Fibroblast of skin of right biceps (primary cell): ENCODE results near the gene ZNF71.
A peak's percentile ranks its signal among the peaks of the same experiment; 100 is the strongest.

Source experiments
- DNase-seq: peaks from one replicate; pipeline ENCODE4 v3.0.0-alpha.2; 2013

ZNF71 gene

DNA sequence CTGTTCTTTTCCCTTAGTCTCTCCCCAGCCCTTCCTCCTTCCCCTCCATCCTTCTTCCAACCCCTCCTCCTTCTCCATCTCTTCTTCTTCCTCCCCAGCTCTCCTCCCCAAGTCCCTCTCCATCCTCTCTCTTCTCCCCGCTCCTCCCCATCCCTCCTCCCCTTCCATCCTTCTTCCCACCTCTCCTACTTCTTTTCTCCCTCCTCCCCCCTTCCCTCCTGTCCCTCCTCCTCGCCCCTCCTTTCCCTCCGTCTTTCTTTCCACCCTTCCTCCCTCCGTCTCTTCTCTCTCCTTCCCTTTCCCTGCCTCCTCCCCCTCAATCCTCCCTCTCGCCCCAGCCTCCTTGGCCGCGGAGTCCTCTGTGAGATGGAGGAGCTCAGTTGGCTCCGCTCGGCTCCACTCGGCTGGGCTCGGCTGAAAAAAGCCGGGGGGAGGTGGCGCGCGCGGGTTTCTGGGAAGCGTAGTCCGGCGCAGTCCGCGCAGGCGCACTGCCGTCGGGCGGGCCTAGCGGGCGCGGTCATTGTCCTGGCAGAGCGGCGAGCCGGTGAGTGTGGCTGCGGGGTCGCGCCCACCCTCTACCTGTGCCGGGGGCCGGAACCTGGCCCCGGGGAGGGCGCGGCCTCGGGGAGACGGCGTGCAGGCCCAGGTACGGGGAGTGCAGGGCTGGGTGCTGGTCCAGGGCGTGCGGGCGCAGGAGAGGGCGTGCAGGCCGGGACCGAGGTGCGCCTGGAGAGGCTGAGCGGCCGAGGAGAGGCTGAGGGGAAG lies at the start of gene ZNF71:
TSS of gene ZNF71 (plus strand) at position 520 of the 765 bp plus-strand sequence. CDS start 6,257 bp downstream, outside the sequence.
- DNase-seq, result peak; percentile 87

DNA sequence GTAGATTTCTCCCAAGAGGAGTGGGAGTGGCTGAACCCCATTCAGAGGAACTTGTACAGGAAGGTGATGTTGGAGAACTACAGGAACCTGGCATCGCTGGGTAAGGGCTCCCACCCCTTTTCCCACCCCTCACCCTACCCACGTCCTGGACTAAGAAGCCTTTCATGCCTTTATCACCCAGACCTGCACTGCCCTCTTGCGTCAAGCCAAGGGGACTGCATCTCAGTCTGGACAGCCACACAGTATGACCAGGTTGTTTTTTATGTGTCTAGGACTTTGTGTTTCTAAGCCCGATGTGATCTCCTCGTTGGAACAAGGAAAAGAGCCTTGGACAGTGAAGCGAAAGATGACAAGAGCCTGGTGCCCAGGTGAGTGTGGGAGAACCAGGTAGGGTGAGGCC lies 47.6 kb upstream of the ZNF71 start:
- DNase-seq, result no peak

GRCh38 chr19:56554272-56554869 lies 40.7 kb upstream of the ZNF71 start:
- DNase-seq, result no peak

DNA sequence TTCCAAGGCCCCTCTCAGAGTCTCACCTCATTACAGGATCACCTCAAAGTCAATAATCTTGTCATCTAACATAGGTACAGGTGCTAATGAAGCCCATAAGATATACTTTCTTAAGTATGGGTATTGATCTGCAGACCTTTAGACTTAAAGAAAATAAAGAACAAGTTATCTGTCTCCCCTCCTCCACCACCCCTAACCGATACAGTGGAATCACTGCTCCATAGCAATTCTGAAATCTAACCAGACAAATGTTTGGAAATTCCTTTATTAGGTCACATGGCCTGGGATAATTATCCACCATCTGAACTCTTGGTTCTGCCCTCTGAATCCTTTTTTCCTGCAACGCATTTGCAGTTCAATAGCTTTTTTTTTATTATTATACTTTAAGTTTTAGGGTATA lies 32.3 kb upstream of the ZNF71 start:
- DNase-seq, result no peak

- peak; percentile 37 for DNase-seq
These were observed 28.2 kb upstream of the ZNF71 start for GRCh38 chr19:56566904-56567273.

- DNase-seq, result peak; percentile 92
These were observed 27.6 kb upstream of the ZNF71 start, which contains the start of gene ZNF470 for GRCh38 chr19:56567274-56568120. ZNF470 (plus strand) TSS chr19:56567468; CDS start chr19:56570312, 2,844 bp downstream.

GRCh38 chr19:56572589-56572988 lies 22.5 kb upstream of the ZNF71 start:
- no peak for DNase-seq

- no peak for DNase-seq
These were observed 21.2 kb upstream of the ZNF71 start for GRCh38 chr19:56573914-56574313.

GRCh38 chr19:56577719-56578602 lies 17.1 kb upstream of the ZNF71 start:
- DNase-seq, result no peak

GRCh38 chr19:56594446-56594782 lies 688 bp upstream of the ZNF71 start:
- DNase-seq, result no peak

- DNase-seq, result no peak
These were observed 422 bp downstream of the ZNF71 start for GRCh38 chr19:56595548-56595899.

DNA sequence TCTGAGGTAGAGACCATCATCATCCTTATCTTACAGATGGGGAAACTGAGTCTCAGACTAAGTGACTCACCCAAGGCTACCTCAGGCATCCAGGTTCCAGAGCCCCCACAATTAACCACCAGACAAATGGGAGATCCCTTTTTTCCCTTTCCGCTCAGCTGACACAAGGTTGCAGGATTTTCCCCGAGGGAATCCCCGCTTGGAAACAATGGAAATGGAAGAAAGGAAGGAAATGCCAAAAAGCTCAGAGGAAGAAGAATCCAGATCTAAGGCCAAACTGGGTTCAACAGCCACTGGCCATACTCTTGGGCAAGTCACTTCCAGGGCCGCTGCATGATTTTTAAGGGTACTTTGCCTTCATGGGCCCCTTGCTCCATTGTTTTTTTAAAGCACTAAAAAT lies 1.6 kb downstream of the ZNF71 start:
- DNase-seq, result no peak

GRCh38 chr19:56597696-56598095 lies 2.6 kb downstream of the ZNF71 start:
- no peak for DNase-seq

DNA sequence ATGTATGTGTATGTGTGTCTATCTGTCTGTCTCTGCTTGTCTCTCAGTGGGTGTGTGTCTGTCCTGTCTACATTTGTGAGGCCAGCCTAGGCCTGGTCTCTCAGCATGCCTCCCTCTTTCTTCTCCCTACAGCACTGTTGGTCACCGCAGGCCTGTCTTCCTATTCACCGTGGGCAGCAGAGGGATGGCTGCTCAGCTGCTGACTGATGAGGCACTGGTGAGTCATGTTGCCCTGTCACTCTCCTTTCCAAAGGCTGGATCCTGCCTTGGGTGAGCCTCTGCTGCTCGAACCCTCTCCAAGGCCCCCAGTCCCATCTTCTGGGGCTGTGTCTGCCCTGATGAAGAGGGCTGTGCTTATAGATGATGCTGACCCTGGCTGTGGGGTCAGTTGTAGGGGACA lies 6.3 kb downstream of the ZNF71 start:
- no peak for DNase-seq

DNA sequence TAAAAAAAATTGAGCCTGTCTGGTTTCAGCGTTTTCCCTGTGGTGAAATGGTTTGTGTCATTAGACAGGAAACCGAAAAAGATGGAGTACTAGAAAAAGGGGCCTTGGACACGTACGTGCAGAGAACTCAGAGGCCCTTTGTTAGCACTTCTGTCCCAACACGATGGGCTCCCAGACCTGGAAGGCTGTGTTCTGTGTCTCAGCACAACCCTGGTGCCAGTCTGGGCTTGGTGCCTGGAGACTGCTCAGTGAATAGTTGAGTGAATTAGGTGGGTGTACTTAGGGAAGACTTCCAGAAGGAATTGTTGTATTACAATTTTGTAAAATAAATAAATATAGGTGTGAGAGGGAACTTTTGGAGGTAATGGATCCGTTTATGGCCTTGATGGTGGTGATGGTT lies 8.7 kb downstream of the ZNF71 start:
- DNase-seq, result no peak

DNA sequence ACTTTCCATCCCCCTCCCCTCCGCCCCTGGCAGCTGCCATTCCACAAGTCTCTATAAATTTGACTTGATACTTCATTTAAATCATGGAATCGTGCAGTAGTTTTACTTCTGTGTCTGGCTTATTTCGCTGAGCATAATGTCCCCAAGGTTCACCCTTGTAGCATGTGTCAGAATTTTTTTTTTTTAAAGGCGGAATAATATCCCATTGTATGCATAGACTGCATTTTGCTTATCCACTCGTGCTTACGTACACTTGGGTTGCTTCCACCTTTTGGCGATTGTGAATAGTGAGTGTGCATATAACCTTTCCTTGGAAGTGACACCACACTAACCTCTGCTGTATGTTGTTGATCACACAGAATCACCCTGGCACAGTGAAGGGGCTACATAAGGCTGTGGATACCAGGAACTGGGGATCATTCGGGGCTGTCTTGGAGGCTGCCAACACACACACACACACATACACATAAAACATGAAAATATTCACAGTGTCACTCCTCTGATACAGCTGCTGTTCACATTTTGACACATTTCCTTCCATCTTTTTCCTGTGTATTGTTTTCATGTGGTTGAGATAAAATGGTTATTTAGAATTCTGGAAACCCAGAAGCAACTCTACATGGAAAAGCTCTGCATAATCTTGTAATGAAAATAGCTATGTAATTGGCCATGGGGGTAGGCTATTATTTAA lies 13.3 kb downstream of the ZNF71 start:
- no peak for DNase-seq

- DNase-seq, result no peak
These were observed 16.2 kb downstream of the ZNF71 start for GRCh38 chr19:56611288-56611687.

DNA sequence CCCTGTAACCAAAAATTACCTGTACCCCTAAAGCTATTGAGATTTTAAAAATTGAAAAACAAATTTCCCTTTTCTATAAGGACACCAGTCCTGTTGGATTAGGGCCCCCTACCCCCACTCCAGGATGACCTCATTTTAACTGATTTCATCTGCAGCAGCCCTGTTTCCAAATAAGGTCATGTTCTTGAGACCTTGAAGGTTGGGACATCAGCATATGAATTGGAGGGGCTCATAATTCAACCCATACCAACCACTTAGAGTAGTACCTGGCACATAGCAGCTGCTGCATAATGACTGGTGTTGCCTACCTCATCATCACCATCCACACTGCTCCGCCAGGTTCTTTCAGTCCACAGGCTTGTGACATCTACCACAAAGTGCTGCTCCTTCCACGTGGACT lies 17.6 kb downstream of the ZNF71 start:
- no peak for DNase-seq

- no peak for DNase-seq
These were observed 18.5 kb downstream of the ZNF71 start for GRCh38 chr19:56613639-56614038.

- no peak for DNase-seq
These were observed 22.4 kb downstream of the ZNF71 start for GRCh38 chr19:56617531-56617930.

GRCh38 chr19:56619121-56619520 lies 24.0 kb downstream of the ZNF71 start:
- no peak for DNase-seq

DNA sequence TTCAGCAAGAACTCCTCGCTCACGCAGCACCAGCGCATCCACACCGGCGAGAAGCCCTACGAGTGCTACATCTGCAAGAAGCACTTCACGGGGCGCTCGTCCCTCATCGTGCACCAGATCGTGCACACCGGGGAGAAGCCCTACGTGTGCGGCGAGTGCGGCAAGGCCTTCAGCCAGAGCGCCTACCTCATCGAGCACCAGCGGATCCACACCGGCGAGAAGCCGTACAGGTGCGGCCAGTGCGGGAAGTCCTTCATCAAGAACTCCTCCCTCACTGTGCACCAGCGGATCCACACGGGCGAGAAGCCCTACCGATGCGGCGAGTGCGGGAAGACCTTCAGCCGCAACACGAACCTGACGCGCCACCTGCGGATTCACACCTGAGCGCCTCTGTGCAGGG lies 27.3 kb downstream of the ZNF71 start:
- no peak for DNase-seq
